Gastrocnemius medialis (tissue), 4 donors: Measurements from ENCODE around the gene AKR7A3.

Source experiments
- CTCF ChIP-seq, 5 experiments: fragments of 450-650 bp in 3 of 5; fragments of 200-600 bp in 2 of 5; sonication (generic) in 2 of 5; IDR thresholded peaks in 4 of 5; conservative IDR thresholded peaks in 1 of 5; 1 replicate in 4 of 5; 2 replicates in 1 of 5; pipeline ENCODE4 v1.5.1; 2016 to 2019; ENCODE audit warnings: antibody characterized with exemption in 5 of 5, mild to moderate bottlenecking in 3 of 5, moderate library complexity in 3 of 5
- POLR2A ChIP-seq, 2 donors: fragments of 450-650 bp; IDR thresholded peaks; one replicate each; pipeline ENCODE4 v1.6.1; 2017; ENCODE audit warnings: antibody characterized with exemption in 2 of 2, mild to moderate bottlenecking in 2 of 2, moderate library complexity in 2 of 2

GRCh38 chr1:19333587-19334354, 45.2 kb upstream of the AKR7A3 start:
- TF ChIP-seq CTCF (IDR thresholded peaks at IDR 0.05 in 4 of 5, conservative IDR thresholded peaks at IDR 0.05 in 1 of 5), result no peak
- TF ChIP-seq POLR2A (IDR thresholded peaks at IDR 0.05), result no peak
